H1 (cell line): Measurements from ENCODE around the gene TRIM14. TPM values are rescaled to one million over a fixed set of nuclear protein-coding genes. Genes with fewer than 3 reads are reported as not detected.

ENCODE experiments used
- BCL11A ChIP-seq, 2 experiments: IDR thresholded peaks; one replicate each; pipeline ENCODE4 v1.6.1; 2011; ENCODE audit warnings: low read depth in 2 of 2, low read length in 2 of 2, mild to moderate bottlenecking in 2 of 2
- BRCA1 ChIP-seq: IDR thresholded peaks from 2 replicates; pipeline ENCODE4 v1.6.1; 2012; ENCODE audit warnings: low read depth, low read length, improper control_type of control experiment
- CHD7 ChIP-seq: fragments of 300-600 bp; sonication (generic); IDR thresholded peaks from 2 replicates; pipeline ENCODE4 v1.7.1; 2012; ENCODE audit warnings: low read length, moderate library complexity, mild to moderate bottlenecking, inconsistent platforms; ENCODE audit not compliant: insufficient replicate concordance
- JUND ChIP-seq: IDR thresholded peaks from 2 replicates; pipeline ENCODE4 v1.6.1; 2011; ENCODE audit warnings: mild to moderate bottlenecking, improper control_type of control experiment, low read length
- NRF1 ChIP-seq: IDR thresholded peaks from 2 replicates; pipeline ENCODE4 v1.6.1; 2011; ENCODE audit warnings: mild to moderate bottlenecking, low read depth, low read length, improper control_type of control experiment
- POLR2A ChIP-seq, 2 experiments: IDR thresholded peaks; 1 replicate in 1 of 2; 2 replicates in 1 of 2; pipeline ENCODE4 v1.6.1; 2011; ENCODE audit warnings: low read depth in 2 of 2, low read length in 2 of 2, mild to moderate bottlenecking in 2 of 2; ENCODE audit errors: control extremely low read depth in 1 of 2
- RXRA ChIP-seq: IDR thresholded peaks from 2 replicates; pipeline ENCODE4 v1.6.1; 2011; ENCODE audit warnings: low read depth, mild to moderate bottlenecking, low read length, moderate library complexity; ENCODE audit not compliant: insufficient read depth
- SAP30 ChIP-seq: fragments of 300-600 bp; sonication (generic); IDR thresholded peaks from 2 replicates; pipeline ENCODE4 v1.7.1; 2012; ENCODE audit warnings: low read length, moderate library complexity, mild to moderate bottlenecking, inconsistent platforms; ENCODE audit not compliant: insufficient read depth, insufficient replicate concordance
- SIN3A ChIP-seq, 2 experiments: IDR thresholded peaks in 1 of 2; conservative IDR thresholded peaks in 1 of 2; 2 replicates each; pipeline ENCODE4 v1.6.1; 2011 to 2012; ENCODE audit warnings: low read length in 2 of 2, improper control_type of control experiment in 1 of 2, low read depth in 1 of 2, mild to moderate bottlenecking in 1 of 2
- TBP ChIP-seq: IDR thresholded peaks from 2 replicates; pipeline ENCODE4 v1.6.1; 2011; ENCODE audit warnings: low read depth, low read length, improper control_type of control experiment
- polyA plus RNA-seq, 7 experiments: library from polyadenylated mRNA; depleted of rRNA in 3 of 7; stranded (reverse) in 5 of 7; unstranded in 2 of 7; fragments of >200 nt in 5 of 7; fragments of 200-250 nt in 2 of 7; gene quantifications; 1 replicate in 5 of 7; 2 replicates in 1 of 7; 4 replicates in 1 of 7; pipeline versions ENCODE4 v1.2.1 to v1.2.3, GENCODE V29; 2011 to 2013; ENCODE audit warnings: missing spikeins in 2 of 7, mixed read lengths in 2 of 7
- total RNA-seq: library from RNA; stranded (reverse); fragmentation: NEBNext Ultra II Directional; extraction: Animal tissue kit (Norgen Biotek cat#: 25700); gene quantifications from 2 replicates; pipeline ENCODE4 v1.2.1, GENCODE V29; 2021

The TRIM14 gene
- total and polyA plus RNA-seq, 2 of the 8 experiments (the other 6 are each of a cell fraction or from before 2014, with no cell fraction given): 9.2 to 19.4 TPM

DNA sequence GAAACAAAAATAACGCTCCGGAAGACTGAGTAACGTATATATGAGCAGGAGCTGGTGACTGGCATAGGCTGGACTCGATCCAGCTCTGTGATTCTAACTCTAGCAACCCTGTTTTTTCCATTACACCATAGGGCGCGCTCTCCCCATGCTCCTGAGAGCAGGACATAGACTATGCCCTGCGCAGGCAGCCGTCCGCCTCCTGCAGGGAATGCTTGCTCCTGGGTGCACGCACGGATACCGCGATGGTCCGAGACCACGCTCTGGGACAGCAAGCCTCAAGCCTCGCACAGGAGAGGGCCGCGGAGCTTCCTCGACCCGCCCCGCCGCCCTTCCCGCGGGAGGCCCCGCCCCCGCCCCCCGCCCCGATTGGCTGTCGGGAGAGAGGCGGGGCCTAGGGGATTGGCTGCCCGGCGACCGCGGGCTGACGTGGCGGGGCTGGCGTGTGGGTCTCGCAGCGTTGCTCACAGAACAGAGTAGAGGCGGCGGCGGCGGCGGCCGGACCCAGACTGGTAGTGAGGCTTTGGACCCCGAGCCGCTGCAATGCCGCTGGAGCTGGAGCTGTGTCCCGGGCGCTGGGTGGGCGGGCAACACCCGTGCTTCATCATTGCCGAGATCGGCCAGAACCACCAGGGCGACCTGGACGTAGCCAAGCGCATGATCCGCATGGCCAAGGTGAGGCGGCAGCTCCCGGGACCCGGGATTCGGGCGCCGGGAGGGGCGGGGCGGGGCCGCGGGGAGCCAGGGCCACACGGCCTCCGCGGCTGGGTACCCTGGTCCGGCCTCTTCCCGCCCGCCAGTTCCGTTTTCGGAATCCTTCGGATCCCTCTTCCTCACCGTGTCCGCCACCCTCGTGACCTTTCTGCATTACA is 62.5 kb downstream of the TRIM14 start, which contains the start of gene NANS (continued):
- no peak for TF ChIP-seq CHD7
- TF ChIP-seq JUND: no peak
- TF ChIP-seq SIN3A (conservative IDR thresholded peaks at IDR 0.05 in 1 of 2, IDR thresholded peaks at IDR 0.05 in 1 of 2; ENCODE audit: low read depth in 1 of 2, low read length in 2 of 2): peak in 1 of 2 experiments; percentile 60; a peak in 1 of 4 replicates
- TF ChIP-seq RXRA: no peak
- TF ChIP-seq POLR2A (IDR thresholded peaks at IDR 0.05; ENCODE audit: control extremely low read depth in 1 of 2, low read depth in 2 of 2, low read length in 2 of 2): peak; percentile 84 to 85
- peak; percentile 75 for TF ChIP-seq BRCA1
- peak; percentile 35 for TF ChIP-seq NRF1
- TF ChIP-seq TBP: peak; percentile 72; the same call in 1 of the 2 replicates
- no peak for TF ChIP-seq BCL11A (IDR thresholded peaks at IDR 0.05; ENCODE audit: low read depth in 2 of 2, low read length in 2 of 2)
- no peak for TF ChIP-seq SAP30
